NCI-H2227 (cell line): Measurements from ENCODE around the gene SIAH1.
"Not testable (repeated sequence)": the region's sequence is repeated elsewhere in the genome, so short reads cannot be mapped to it uniquely, and the experiment has no call there.

Experiments
- DNase-seq: peaks from one replicate; lab custom pipeline; 2025; ENCODE audit not compliant: unreplicated experiment; lab: John Stamatoyannopoulos, UW

SIAH1 gene

GRCh38 chr16:48393485-48394354 is 8.5 kb upstream of the SIAH1 start:
- DNase-seq: peak; percentile 4

- DNase-seq: no peak
Observed at GRCh38 chr16:48392407-48392806, 7.2 kb upstream of the SIAH1 start.

- no peak for DNase-seq
Observed at GRCh38 chr16:48386559-48387312, 1.5 kb upstream of the SIAH1 start.

- DNase-seq: peak; percentile 62
Observed at GRCh38 chr16:48384520-48385252, 527 bp downstream of the SIAH1 start.

GRCh38 chr16:48383877-48384519 is 1.2 kb downstream of the SIAH1 start:
- no peak for DNase-seq

GRCh38 chr16:48383009-48383876 is 2.0 kb downstream of the SIAH1 start:
- DNase-seq: no peak

GRCh38 chr16:48382131-48382530 is 3.1 kb downstream of the SIAH1 start:
- no peak for DNase-seq

- no peak for DNase-seq
Observed at GRCh38 chr16:48381201-48381600, 4.0 kb downstream of the SIAH1 start.

GRCh38 chr16:48378836-48379235 is 6.4 kb downstream of the SIAH1 start:
- no peak for DNase-seq

- DNase-seq: no peak
Observed at GRCh38 chr16:48378276-48378675, 6.9 kb downstream of the SIAH1 start.

- not testable (repeated sequence) for DNase-seq
Observed at GRCh38 chr16:48377301-48377700, 7.9 kb downstream of the SIAH1 start.

- no peak for DNase-seq
Observed at GRCh38 chr16:48374255-48374654, 11.0 kb downstream of the SIAH1 start.

- DNase-seq: no peak
Observed at GRCh38 chr16:48373258-48374029, 11.8 kb downstream of the SIAH1 start.

- no peak for DNase-seq
Observed at GRCh38 chr16:48372744-48373143, 12.5 kb downstream of the SIAH1 start.

- no peak for DNase-seq
Observed at GRCh38 chr16:48371393-48371780, 13.8 kb downstream of the SIAH1 start.

GRCh38 chr16:48370668-48371392 is 14.4 kb downstream of the SIAH1 start:
- DNase-seq: not testable (repeated sequence)

- no peak for DNase-seq
Observed at GRCh38 chr16:48370229-48370628, 15.0 kb downstream of the SIAH1 start.

- DNase-seq: no peak
Observed at GRCh38 chr16:48369765-48370164, 15.4 kb downstream of the SIAH1 start.
